ENCODE measurements around the gene PALLD. TPM values are rescaled to one million over a fixed set of nuclear protein-coding genes. Genes with fewer than 3 reads are reported as not detected.

PALLD gene
- total RNA-seq, 1 experiment from 2014 or later, result 18.3 TPM

- H2BK15ac ChIP-seq (ENCODE audit: low read depth, low read length), result no peak overlapping the region
- no peaks in the 10 kb centered on the region for H3K79me2 ChIP-seq (ENCODE audit: insufficient read depth, low read length)
- H4K20me1 ChIP-seq (ENCODE audit: control insufficient read depth, insufficient read depth, insufficient read length), result no peaks in the 10 kb centered on the region
- H3T11ph ChIP-seq (ENCODE audit: low read length), result no peak overlapping the region
- Mint-ChIP-seq H3K27ac (no peak overlapping the region; a peak in 1 of 7 replicates), H3K36me3 (ENCODE audit: insufficient read depth in 1 of 3, low read depth in 3 of 3) (no peaks in the 10 kb centered on the region), H3K4me3 (no peak overlapping the region), H3K4me1 (peaks cover 10 to 35% of the 10 kb centered on the region in 2 experiments), H3K9me3 (no peaks in the 10 kb centered on the region; a peak in 1 of 5 replicates), H3K27me3 (ENCODE audit: low read depth) (peaks cover 42% of the 10 kb centered on the region)
- no peak overlapping the region for H3K4me2 ChIP-seq (ENCODE audit: insufficient read depth, insufficient read length, low read length)
- peaks cover 1% of the 10 kb centered on the region; the same call in 1 of the 2 replicates for H3K4me1 ChIP-seq (ENCODE audit: insufficient read depth, low read length)
- no peak overlapping the region for H4K5ac ChIP-seq (ENCODE audit: insufficient read length, low read depth, low read length)
- no peak overlapping the region for H3K56ac ChIP-seq (ENCODE audit: insufficient read length, low read depth, low read length)
- no peak overlapping the region for H3K18ac ChIP-seq (ENCODE audit: insufficient read length, low read depth, low read length)
- no CpG with 5 or more reads among the region's 2 CpGs for WGBS (ENCODE audit: extremely low coverage, insufficient read length, low lambda C conversion rate)
- H3K4ac ChIP-seq (ENCODE audit: low read depth, low read length), result no peak overlapping the region
- H3K27ac ChIP-seq (ENCODE audit: insufficient read length, low read depth, low read length), result no peak overlapping the region
- no peak overlapping the region for H4K91ac ChIP-seq (ENCODE audit: insufficient read length, low read depth, low read length)
- H3K14ac ChIP-seq (ENCODE audit: insufficient read depth, low read length), result no peak overlapping the region
- H3K9me3 ChIP-seq (ENCODE audit: control insufficient read depth, low read depth, low read length), result no peaks in the 10 kb centered on the region
- H3K27me3 ChIP-seq (ENCODE audit: insufficient read depth, low read length), result peaks cover 6% of the 10 kb centered on the region; the same call in 1 of the 2 replicates
- H2BK120ac ChIP-seq (ENCODE audit: low read depth, low read length, poor library complexity, severe bottlenecking), result no peak overlapping the region
- no peaks in the 10 kb centered on the region for H3K79me1 ChIP-seq (ENCODE audit: insufficient read depth, low read depth, low read length, poor library complexity, severe bottlenecking)
- H4K8ac ChIP-seq (replicated peaks; ENCODE audit: insufficient read length, low read depth, low read length), result no peak overlapping the region
- H3K23me2 ChIP-seq (ENCODE audit: insufficient read length, low read depth, low read length, poor library complexity, severe bottlenecking), result no peaks in the 10 kb centered on the region
- no peak overlapping the region for H2AFZ ChIP-seq (ENCODE audit: low read length)
- H2BK12ac ChIP-seq (ENCODE audit: insufficient read length, low read depth, low read length), result no peak overlapping the region
- no peak overlapping the region for H2BK5ac ChIP-seq (ENCODE audit: insufficient read length, low read length)
- no peak for DNase-seq
- H2AK5ac ChIP-seq (ENCODE audit: insufficient read length, low read length), result no peak overlapping the region
- no peak overlapping the region for H3K23ac ChIP-seq (ENCODE audit: insufficient read length, low read depth, low read length)
- no peak overlapping the region for H2BK20ac ChIP-seq (ENCODE audit: low read depth, low read length, poor library complexity, severe bottlenecking)
- no peak overlapping the region for H3K9ac ChIP-seq (ENCODE audit: extremely low read depth, insufficient read length, low read length)
- no peak for TF ChIP-seq CTCF (conservative IDR thresholded peaks at IDR 0.05)
Measured at GRCh38 chr4:168713253-168713652, 216.4 kb downstream of the PALLD start.

Data from H9 (cell line).